ENCODE results near the gene CD3E. TPM values are rescaled to one million over a fixed set of nuclear protein-coding genes. Genes with fewer than 3 reads are reported as not detected.

Gene CD3E
- total and polyA plus RNA-seq, 2 donors (not counting 3 experiments of a cell fraction or from before 2014, with no cell fraction given) = not detected

- peaks cover 42% of the 10 kb centered on the region for H3K4me1 ChIP-seq (ENCODE audit: control insufficient read depth, extremely low read depth, insufficient read depth, low read length)
- FAIRE-seq = peak; percentile 85
Measured at GRCh38 chr11:118277312-118277711, 27.2 kb upstream of the CD3E start.

More at GRCh38 chr11:118277312-118277711, 27.2 kb upstream of the CD3E start:
- Histone ChIP-seq H3K9me1 (replicated peaks; ENCODE audit: control insufficient read depth, extremely low read depth, insufficient read depth, low read length) (no peaks in the 10 kb centered on the region), H3K4me2 (ENCODE audit: insufficient read depth, low read length) (peak overlapping the region; percentile 47), H3K36me3 (ENCODE audit: control insufficient read depth in 2 of 2, extremely low read depth in 1 of 2, insufficient read depth in 2 of 2, low read length in 2 of 2) (no peaks in the 10 kb centered on the region), H3K79me2 (ENCODE audit: control insufficient read depth, insufficient read depth, low read length) (no peaks in the 10 kb centered on the region), H3K27ac (ENCODE audit: insufficient read depth, low read depth, low read length) (peak overlapping the region; percentile 72), H3K27me3 (ENCODE audit: control insufficient read depth in 2 of 2, insufficient read depth in 2 of 2, low read length in 2 of 2) (no peaks in the 10 kb centered on the region), H2AFZ (ENCODE audit: low read depth, low read length) (no peak overlapping the region), H3K9me3 (replicated peaks; ENCODE audit: control insufficient read depth, insufficient read depth, low read length) (no peaks in the 10 kb centered on the region), H4K20me1 (replicated peaks; ENCODE audit: control insufficient read depth, extremely low read depth, insufficient read depth, low read length) (no peaks in the 10 kb centered on the region), H3K9ac (replicated peaks; ENCODE audit: extremely low read depth, insufficient read depth, low read length) (peak overlapping the region; percentile 18), H3K4me3 (replicated peaks in 1 of 3; ENCODE audit: insufficient read depth in 1 of 3, low read depth in 1 of 3, low read length in 3 of 3) (no peak overlapping the region)
- no TSS peak for BruUV-seq (replicated peaks)
- TF ChIP-seq FOS (IDR thresholded peaks at IDR 0.05; ENCODE audit: borderline replicate concordance, insufficient read depth, low read length) = peak; percentile 94
- TF ChIP-seq GATA2 (IDR thresholded peaks at IDR 0.05; ENCODE audit: insufficient read depth, insufficient read length, low read depth, low read length) = peak; percentile 35
- no peak for TF ChIP-seq MYC (IDR thresholded peaks at IDR 0.05; ENCODE audit: low read depth, low read length)
- peak; percentile 81 for TF ChIP-seq POLR2AphosphoS5 (IDR thresholded peaks at IDR 0.05; ENCODE audit: insufficient read depth, low read depth, low read length)
- TF ChIP-seq, protein P1, sequence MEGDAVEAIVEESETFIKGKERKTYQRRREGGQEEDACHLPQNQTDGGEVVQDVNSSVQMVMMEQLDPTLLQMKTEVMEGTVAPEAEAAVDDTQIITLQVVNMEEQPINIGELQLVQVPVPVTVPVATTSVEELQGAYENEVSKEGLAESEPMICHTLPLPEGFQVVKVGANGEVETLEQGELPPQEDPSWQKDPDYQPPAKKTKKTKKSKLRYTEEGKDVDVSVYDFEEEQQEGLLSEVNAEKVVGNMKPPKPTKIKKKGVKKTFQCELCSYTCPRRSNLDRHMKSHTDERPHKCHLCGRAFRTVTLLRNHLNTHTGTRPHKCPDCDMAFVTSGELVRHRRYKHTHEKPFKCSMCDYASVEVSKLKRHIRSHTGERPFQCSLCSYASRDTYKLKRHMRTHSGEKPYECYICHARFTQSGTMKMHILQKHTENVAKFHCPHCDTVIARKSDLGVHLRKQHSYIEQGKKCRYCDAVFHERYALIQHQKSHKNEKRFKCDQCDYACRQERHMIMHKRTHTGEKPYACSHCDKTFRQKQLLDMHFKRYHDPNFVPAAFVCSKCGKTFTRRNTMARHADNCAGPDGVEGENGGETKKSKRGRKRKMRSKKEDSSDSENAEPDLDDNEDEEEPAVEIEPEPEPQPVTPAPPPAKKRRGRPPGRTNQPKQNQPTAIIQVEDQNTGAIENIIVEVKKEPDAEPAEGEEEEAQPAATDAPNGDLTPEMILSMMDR (IDR thresholded peaks at IDR 0.05; ENCODE audit: extremely low read depth in 1 of 2, insufficient read depth in 1 of 2, low read depth in 1 of 2, low read length in 2 of 2) = no peak
- peak; percentile 80 for TF ChIP-seq JUN (IDR thresholded peaks at IDR 0.05; ENCODE audit: borderline replicate concordance, insufficient read depth, insufficient read length, low read depth)
- no peak for TF ChIP-seq EZH2 (IDR thresholded peaks at IDR 0.05; ENCODE audit: borderline replicate concordance, low read depth, low read length, severe bottlenecking)
- intact Hi-C loops (cut with micrococcal nuclease) (no loop called here), dilution Hi-C loops (cut with MboI; ENCODE audit: extremely low pct_ligation_motif_present, low sequenced_read_pairs) (no loop called here)
- POLR2A ChIA-PET = interaction anchor here (0.7 to 1.0 kb wide), 2 partner anchors 12 to 961 kb away, joined by 3 to 7 read pairs; no protein-coding TSS in a partner anchor
- peak; percentile 83 for DNase-seq (ENCODE audit: low read depth, low spot score)
- CTCF ChIA-PET = interaction anchor here (0.5 to 4.4 kb wide), 11 partner anchors 9 to 79 kb away, joined by 3 to 43 read pairs (median 3); partner anchors contain the start of gene MPZL2
